ENCODE measurements around the gene TKTL2. TPM values are rescaled to one million over a fixed set of nuclear protein-coding genes. Genes with fewer than 3 reads are reported as not detected.
A peak's percentile ranks its signal among the peaks of the same experiment; 100 is the strongest.

TKTL2 gene
- total RNA-seq, result not detected

GRCh38 chr4:163473576-163473975 is at the start of gene TKTL2:
TSS of gene TKTL2 (minus strand) at chr4:163473754. CDS start at chr4:163473734, 20 bp downstream.
- no peaks in the 10 kb centered on the region for H3K36me3 Mint-ChIP-seq (ENCODE audit: insufficient read depth in 2 of 2)
- no peaks in the 10 kb centered on the region for H3K9me3 Mint-ChIP-seq
- H3K4me1 Mint-ChIP-seq (ENCODE audit: low read depth), result no peaks in the 10 kb centered on the region
- DNase-seq (no peak), ATAC-seq (replicated peaks in 1 of 2) (no peak)
- no peak within 1 kb of the TSS for H3K4me3 Mint-ChIP-seq
- H3K27me3 Mint-ChIP-seq (ENCODE audit: low read depth), result peaks cover 13% of the 10 kb centered on the region
- H3K27ac Mint-ChIP-seq, result no peak within 1 kb of the TSS

GRCh38 chr4:163515198-163515597 is 41.6 kb upstream of the TKTL2 start:
- H3K36me3 Mint-ChIP-seq (ENCODE audit: insufficient read depth in 2 of 2), result peaks cover 4 to 37% of the 10 kb centered on the region in 2 donors
- no peaks in the 10 kb centered on the region for H3K9me3 Mint-ChIP-seq
- ATAC-seq (replicated peaks in 1 of 2) (no peak), DNase-seq (no peak)
- no peak overlapping the region for H3K4me3 Mint-ChIP-seq
- no peaks in the 10 kb centered on the region for H3K4me1 Mint-ChIP-seq (ENCODE audit: low read depth)
- no peak overlapping the region for H3K27ac Mint-ChIP-seq
- no peaks in the 10 kb centered on the region for H3K27me3 Mint-ChIP-seq (ENCODE audit: low read depth)

- H3K36me3 Mint-ChIP-seq (ENCODE audit: insufficient read depth in 2 of 2), result peaks cover 6 to 26% of the 10 kb centered on the region in 2 donors
- H3K4me3 Mint-ChIP-seq, result no peak overlapping the region
- H3K27ac Mint-ChIP-seq, result peak overlapping the region; percentile 6
- ATAC-seq (replicated peaks in 1 of 2) (no peak), DNase-seq (no peak)
- no peaks in the 10 kb centered on the region for H3K27me3 Mint-ChIP-seq (ENCODE audit: low read depth)
- H3K9me3 Mint-ChIP-seq, result no peaks in the 10 kb centered on the region
- H3K4me1 Mint-ChIP-seq (ENCODE audit: low read depth), result peaks cover 16% of the 10 kb centered on the region
These were observed 31.8 kb upstream of the TKTL2 start for GRCh38 chr4:163505374-163505773.

- ATAC-seq (replicated peaks in 1 of 2) (no peak), DNase-seq (no peak)
- peaks cover 5 to 9% of the 10 kb centered on the region in 2 donors for H3K36me3 Mint-ChIP-seq (ENCODE audit: insufficient read depth in 2 of 2)
- H3K4me3 Mint-ChIP-seq, result no peak overlapping the region
- H3K27me3 Mint-ChIP-seq (ENCODE audit: low read depth), result no peaks in the 10 kb centered on the region
- H3K9me3 Mint-ChIP-seq, result no peaks in the 10 kb centered on the region
- H3K27ac Mint-ChIP-seq, result no peak overlapping the region
- peaks cover 37% of the 10 kb centered on the region for H3K4me1 Mint-ChIP-seq (ENCODE audit: low read depth)
These were observed 27.0 kb upstream of the TKTL2 start for GRCh38 chr4:163500586-163500985.

GRCh38 chr4:163495900-163496299 is 22.3 kb upstream of the TKTL2 start:
- H3K27ac Mint-ChIP-seq, result peak overlapping the region; percentile 98
- ATAC-seq (replicated peaks in 1 of 2) (no peak), DNase-seq (no peak)
- no peaks in the 10 kb centered on the region for H3K27me3 Mint-ChIP-seq (ENCODE audit: low read depth)
- peaks cover 24% of the 10 kb centered on the region for H3K4me1 Mint-ChIP-seq (ENCODE audit: low read depth)
- H3K4me3 Mint-ChIP-seq, result peak overlapping the region; percentile 82 to 100
- no peaks in the 10 kb centered on the region for H3K9me3 Mint-ChIP-seq
- H3K36me3 Mint-ChIP-seq (ENCODE audit: insufficient read depth in 2 of 2), result peaks cover 4 to 5% of the 10 kb centered on the region in 2 donors

- Mint-ChIP-seq H3K36me3 (ENCODE audit: insufficient read depth in 2 of 2) (peaks cover 4 to 5% of the 10 kb centered on the region in 2 donors), H3K4me1 (ENCODE audit: low read depth) (peaks cover 24% of the 10 kb centered on the region), H3K4me3 (peak within 1 kb of the TSS; percentile 90 to 100), H3K27me3 (ENCODE audit: low read depth) (no peaks in the 10 kb centered on the region), H3K9me3 (no peaks in the 10 kb centered on the region), H3K27ac (peak within 1 kb of the TSS; percentile 99)
- DNase-seq, result peak; percentile 87 to 90
- ATAC-seq (replicated peaks in 1 of 2), result peak; percentile 92 to 95
These were observed 21.0 kb upstream of the TKTL2 start, which contains the start of gene TMA16 for GRCh38 chr4:163494360-163495241. TSS of gene TMA16 (plus strand) at chr4:163494690. CDS start at chr4:163494802, 112 bp downstream.

- DNase-seq (peak in 1 of 2 donors; percentile 23), ATAC-seq (replicated peaks in 1 of 2) (peak; percentile 39 to 52)
- Mint-ChIP-seq H3K4me3 (peak overlapping the region; percentile 90 to 97), H3K27ac (peak overlapping the region; percentile 99), H3K9me3 (no peaks in the 10 kb centered on the region), H3K27me3 (ENCODE audit: low read depth) (no peaks in the 10 kb centered on the region), H3K36me3 (ENCODE audit: insufficient read depth in 2 of 2) (peaks cover 4 to 5% of the 10 kb centered on the region in 2 donors), H3K4me1 (ENCODE audit: low read depth) (peaks cover 24% of the 10 kb centered on the region)
These were observed 20.2 kb upstream of the TKTL2 start for GRCh38 chr4:163493643-163494359.

- Mint-ChIP-seq H3K4me3 (peak overlapping the region; percentile 90 to 97), H3K4me1 (ENCODE audit: low read depth) (peaks cover 24% of the 10 kb centered on the region), H3K27ac (peak overlapping the region; percentile 99), H3K9me3 (no peaks in the 10 kb centered on the region), H3K36me3 (ENCODE audit: insufficient read depth in 2 of 2) (peaks cover 4 to 5% of the 10 kb centered on the region in 2 donors), H3K27me3 (ENCODE audit: low read depth) (peaks cover 5% of the 10 kb centered on the region)
- DNase-seq, result no peak
- no peak for ATAC-seq (replicated peaks in 1 of 2)
These were observed 19.5 kb upstream of the TKTL2 start for GRCh38 chr4:163492951-163493504.

GRCh38 chr4:163489929-163490328 is 16.4 kb upstream of the TKTL2 start:
- H3K4me3 Mint-ChIP-seq, result no peak overlapping the region
- H3K9me3 Mint-ChIP-seq, result no peaks in the 10 kb centered on the region
- DNase-seq (no peak), ATAC-seq (replicated peaks in 1 of 2) (no peak)
- peaks cover 11% of the 10 kb centered on the region for H3K27me3 Mint-ChIP-seq (ENCODE audit: low read depth)
- H3K27ac Mint-ChIP-seq, result no peak overlapping the region
- no peaks in the 10 kb centered on the region for H3K4me1 Mint-ChIP-seq (ENCODE audit: low read depth)
- H3K36me3 Mint-ChIP-seq (ENCODE audit: insufficient read depth in 2 of 2), result peaks cover 0 to 1% of the 10 kb centered on the region in 2 donors

- Mint-ChIP-seq H3K36me3 (ENCODE audit: insufficient read depth in 2 of 2) (no peaks in the 10 kb centered on the region), H3K27ac (no peak overlapping the region), H3K9me3 (no peaks in the 10 kb centered on the region), H3K4me1 (ENCODE audit: low read depth) (no peaks in the 10 kb centered on the region), H3K4me3 (no peak overlapping the region), H3K27me3 (ENCODE audit: low read depth) (peaks cover 11% of the 10 kb centered on the region)
- DNase-seq (no peak), ATAC-seq (replicated peaks in 1 of 2) (no peak)
These were observed 12.8 kb upstream of the TKTL2 start for GRCh38 chr4:163486321-163486720.

GRCh38 chr4:163485589-163485988 is 12.0 kb upstream of the TKTL2 start:
- ATAC-seq (replicated peaks in 1 of 2) (no peak), DNase-seq (no peak)
- Mint-ChIP-seq H3K27ac (no peak overlapping the region), H3K9me3 (no peaks in the 10 kb centered on the region), H3K4me1 (ENCODE audit: low read depth) (no peaks in the 10 kb centered on the region), H3K27me3 (ENCODE audit: low read depth) (peaks cover 11% of the 10 kb centered on the region), H3K36me3 (ENCODE audit: insufficient read depth in 2 of 2) (no peaks in the 10 kb centered on the region), H3K4me3 (no peak overlapping the region)

GRCh38 chr4:163484906-163485305 is 11.4 kb upstream of the TKTL2 start:
- no peak overlapping the region for H3K27ac Mint-ChIP-seq
- no peaks in the 10 kb centered on the region for H3K4me1 Mint-ChIP-seq (ENCODE audit: low read depth)
- H3K4me3 Mint-ChIP-seq, result no peak overlapping the region
- peaks cover 11% of the 10 kb centered on the region for H3K27me3 Mint-ChIP-seq (ENCODE audit: low read depth)
- DNase-seq (peak; percentile 49 to 61), ATAC-seq (replicated peaks in 1 of 2) (peak; percentile 55 to 63)
- H3K9me3 Mint-ChIP-seq, result no peaks in the 10 kb centered on the region
- H3K36me3 Mint-ChIP-seq (ENCODE audit: insufficient read depth in 2 of 2), result no peaks in the 10 kb centered on the region

- ATAC-seq (replicated peaks in 1 of 2), result no peak
- no peak for DNase-seq
- no peak overlapping the region for H3K4me3 Mint-ChIP-seq
- H3K4me1 Mint-ChIP-seq (ENCODE audit: low read depth), result no peaks in the 10 kb centered on the region
- H3K9me3 Mint-ChIP-seq, result no peaks in the 10 kb centered on the region
- H3K36me3 Mint-ChIP-seq (ENCODE audit: insufficient read depth in 2 of 2), result no peaks in the 10 kb centered on the region
- no peaks in the 10 kb centered on the region for H3K27me3 Mint-ChIP-seq (ENCODE audit: low read depth)
- H3K27ac Mint-ChIP-seq, result no peak overlapping the region
These were observed 8.6 kb upstream of the TKTL2 start for GRCh38 chr4:163482190-163482589.
